HCT116 (cell line): ENCODE measurements around the gene RGS13. TPM values are rescaled to one million over a fixed set of nuclear protein-coding genes. Genes with fewer than 3 reads are reported as not detected.

Experiments used
- ATAC-seq: fragments of 200-7000 bp; cut with Tn5 transposase; 2 replicates; pipeline ENCODE4 v1.9.1; 2020; ENCODE audit warnings: mild to moderate bottlenecking, moderate library complexity
- BruUV-seq: library from RNA; stranded (reverse); fragments of 400-500 nt; replicated peaks from 2 replicates; lab custom pipeline; 2021; lab: Mats Ljungman, UMichigan
- CTCF ChIA-PET: fragments of 300-600 bp; sonication (Branson Sonifier 250); formaldehyde crosslinking; loops from one replicate; lab custom pipeline; 2021; ENCODE audit warnings: antibody characterized with exemption; lab: Charles Lee
- POLR2A ChIA-PET: fragments of 300-600, 350-600 bp; sonication (Branson Sonifier 250); formaldehyde crosslinking; loops from one replicate; lab custom pipeline; 2021; ENCODE audit warnings: antibody characterized with exemption; lab: Charles Lee
- RAD21 ChIA-PET, 2 experiments: fragments of 300-600 bp; sonication (Branson Sonifier 250); formaldehyde crosslinking; loops; one replicate each; lab custom pipeline; 2023; ENCODE audit warnings: low total read pairs in 2 of 2; ENCODE audit not compliant: uncharacterized antibody in 2 of 2, unreplicated experiment in 2 of 2, low non-redundant PET in 1 of 2; lab: Charles Lee
- DNase-seq: peaks from one replicate; pipeline ENCODE4 v3.0.0-alpha.2; 2010; ENCODE audit warnings: low read depth, low spot score
- H2AFZ ChIP-seq: fragments of 200-600 bp; shearing (Covaris generic), sonication (generic); 2 replicates; pipeline ENCODE4 v1.6.1; 2017; ENCODE audit warnings: low read depth, mixed run types, mixed read lengths, antibody characterized with exemption, low read length; ENCODE audit not compliant: poor library complexity, severe bottlenecking
- H3K27ac ChIP-seq: 2 replicates; pipeline ENCODE4 v1.5.1; 2012; ENCODE audit warnings: low read depth, low read length
- H3K27me3 ChIP-seq: fragments of 200-600 bp; sonication (generic); 2 replicates; pipeline ENCODE4 v1.6.1; 2016; ENCODE audit warnings: mixed run types, low read length, mixed read lengths; ENCODE audit not compliant: insufficient read depth
- H3K36me3 ChIP-seq, 2 experiments: fragments of 200-500 bp in 1 of 2; fragments of 200-600 bp in 1 of 2; sonication (Bioruptor generic) in 1 of 2; sonication (generic) in 1 of 2; 2 replicates each; pipeline versions ENCODE4 v1.5.1 to v1.6.1; 2014 to 2016; ENCODE audit warnings: low read length in 2 of 2, inconsistent platforms in 1 of 2, mixed read lengths in 1 of 2, mixed run types in 1 of 2; ENCODE audit not compliant: insufficient read depth in 2 of 2, control insufficient read depth in 1 of 2
- H3K4me1 ChIP-seq, 2 experiments: fragments of 200-600 bp in 1 of 2; sonication (generic) in 1 of 2; 2 replicates each; pipeline versions ENCODE4 v1.5.1 to v1.6.1; 2012 to 2017; ENCODE audit warnings: low read length in 2 of 2, inconsistent platforms in 1 of 2, mild to moderate bottlenecking in 1 of 2, mixed read lengths in 1 of 2, mixed run types in 1 of 2, moderate library complexity in 1 of 2; ENCODE audit not compliant: insufficient read depth in 2 of 2, control insufficient read depth in 1 of 2
- H3K4me2 ChIP-seq: fragments of 200-600 bp; sonication (generic); 2 replicates; pipeline ENCODE4 v1.6.1; 2017; ENCODE audit warnings: mixed run types, low read length, mixed read lengths
- H3K4me3 ChIP-seq, 2 experiments: fragments of 200-600 bp in 1 of 2; sonication (generic) in 1 of 2; replicated peaks in 1 of 2; 2 replicates each; pipeline ENCODE4 v1.5.1; 2011 to 2016; ENCODE audit warnings: low read length in 2 of 2, control low read depth in 1 of 2, low read depth in 1 of 2, mild to moderate bottlenecking in 1 of 2, mixed read lengths in 1 of 2, mixed run types in 1 of 2
- H3K79me2 ChIP-seq: fragments of 200-600 bp; sonication (generic); 2 replicates; pipeline ENCODE4 v1.6.1; 2017; ENCODE audit warnings: mild to moderate bottlenecking, mixed run types, low read length, moderate library complexity, mixed read lengths; ENCODE audit not compliant: insufficient read depth
- H3K9ac ChIP-seq: fragments of 200-600 bp; sonication (generic); 2 replicates; pipeline ENCODE4 v1.6.1; 2016; ENCODE audit warnings: low read length, mixed read lengths
- H3K9me2 ChIP-seq: fragments of 200-600 bp; sonication (generic), shearing (Covaris generic); 2 replicates; pipeline ENCODE4 v1.6.1; 2017; ENCODE audit warnings: mixed run types, mild to moderate bottlenecking, moderate library complexity; ENCODE audit not compliant: insufficient read depth
- H3K9me3 ChIP-seq, 2 experiments: fragments of 200-500 bp in 1 of 2; fragments of 200-600 bp in 1 of 2; sonication (Bioruptor generic) in 1 of 2; sonication (generic) in 1 of 2; 2 replicates each; pipeline ENCODE4 v1.6.1; 2014 to 2017; ENCODE audit warnings: low read length in 2 of 2, mixed read lengths in 2 of 2, inconsistent platforms in 1 of 2, low read depth in 1 of 2, mild to moderate bottlenecking in 1 of 2, mixed run types in 1 of 2, moderate library complexity in 1 of 2; ENCODE audit not compliant: control insufficient read depth in 1 of 2, insufficient read depth in 1 of 2
- H4K20me1 ChIP-seq: fragments of 200-600 bp; sonication (generic), shearing (Covaris generic); 2 replicates; pipeline ENCODE4 v1.6.1; 2017; ENCODE audit warnings: mixed run types, mild to moderate bottlenecking, moderate library complexity; ENCODE audit not compliant: insufficient read depth
- CEBPB ChIP-seq: IDR thresholded peaks from 2 replicates; pipeline ENCODE4 v1.6.1; 2012; ENCODE audit warnings: low read depth
- CTCF ChIP-seq, 3 experiments: fragments of 200-600 bp in 1 of 3; sonication (generic) in 1 of 3; IDR thresholded peaks in 2 of 3; conservative IDR thresholded peaks in 1 of 3; 2 replicates each; pipeline ENCODE4 v1.5.1; 2012 to 2017; ENCODE audit warnings: low read depth in 2 of 3, low read length in 2 of 3, antibody characterized with exemption in 1 of 3, borderline replicate concordance in 1 of 3, control low read depth in 1 of 3, mild to moderate bottlenecking in 1 of 3, mixed read lengths in 1 of 3, mixed run types in 1 of 3, moderate library complexity in 1 of 3; ENCODE audit not compliant: insufficient read depth in 1 of 3
- EGR1 ChIP-seq: IDR thresholded peaks from 2 replicates; pipeline ENCODE4 v1.6.1; 2012; ENCODE audit warnings: low read depth
- ELF1 ChIP-seq: IDR thresholded peaks from 2 replicates; pipeline ENCODE4 v1.6.1; 2012; ENCODE audit warnings: low read depth, borderline replicate concordance
- EZH2 ChIP-seq: fragments of 200-600 bp; sonication (generic); IDR thresholded peaks from 2 replicates; pipeline ENCODE4 v1.6.1; 2017; ENCODE audit warnings: antibody characterized with exemption, mixed run types
- FOSL1 ChIP-seq: IDR thresholded peaks from 2 replicates; pipeline ENCODE4 v1.6.1; 2012; ENCODE audit warnings: low read depth
- MAX ChIP-seq: IDR thresholded peaks from 2 replicates; pipeline ENCODE4 v1.6.1; 2012
- POLR2A ChIP-seq: IDR thresholded peaks from 2 replicates; pipeline ENCODE4 v1.7.0; 2011; ENCODE audit warnings: borderline replicate concordance; ENCODE audit not compliant: insufficient read depth, insufficient read length; ENCODE audit errors: extremely low read depth
- POLR2AphosphoS5 ChIP-seq: IDR thresholded peaks from 2 replicates; pipeline ENCODE4 v1.6.1; 2011; ENCODE audit warnings: mild to moderate bottlenecking, low read depth, low read length, moderate library complexity
- RAD21 ChIP-seq: IDR thresholded peaks from 2 replicates; pipeline ENCODE4 v1.6.1; 2012; ENCODE audit warnings: low read depth, mild to moderate bottlenecking
- SRF ChIP-seq: IDR thresholded peaks from 2 replicates; pipeline ENCODE4 v1.6.1; 2012; ENCODE audit warnings: low read depth
- YY1 ChIP-seq: IDR thresholded peaks from 2 replicates; pipeline ENCODE4 v1.6.1; 2011; ENCODE audit warnings: low read length, low read depth, moderate library complexity, mild to moderate bottlenecking; ENCODE audit not compliant: insufficient replicate concordance; ENCODE audit errors: extremely low read depth
- ZFX ChIP-seq: fragments of 450-650 bp; IDR thresholded peaks from 2 replicates; pipeline ENCODE4 v1.6.1; 2017
- ZNF274 ChIP-seq: fragments of 200-500 bp; sonication (Bioruptor generic); IDR thresholded peaks from 2 replicates; pipeline ENCODE4 v1.6.1; 2014; ENCODE audit warnings: mild to moderate bottlenecking, low read depth, low read length, inconsistent platforms
- intact Hi-C: fragments of 100-400 bp; cut with micrococcal nuclease; formaldehyde crosslinking; loops from 2 replicates; pipeline ENCODE4 v1.10.0; 2022
- total RNA-seq: library from RNA; stranded (reverse); gene quantifications from one replicate; pipeline ENCODE4 v1.2.1, GENCODE V29; 2021; ENCODE audit not compliant: unreplicated experiment
- TF ChIP-seq, protein P1 (sequence below): IDR thresholded peaks from 2 replicates; pipeline ENCODE4 v1.6.1; 2011; ENCODE audit warnings: mild to moderate bottlenecking, low read length, moderate library complexity; ENCODE audit not compliant: insufficient replicate concordance; ENCODE audit errors: extremely low read depth
- TF ChIP-seq, protein P2 (sequence below): IDR thresholded peaks from 2 replicates; pipeline ENCODE4 v1.6.1; 2012; ENCODE audit warnings: low read depth
- TF ChIP-seq, protein P3 (sequence below): IDR thresholded peaks from 2 replicates; pipeline ENCODE4 v1.6.1; 2012

RGS13 gene
- total RNA-seq, 1 experiment from 2014 or later = not detected

DNA sequence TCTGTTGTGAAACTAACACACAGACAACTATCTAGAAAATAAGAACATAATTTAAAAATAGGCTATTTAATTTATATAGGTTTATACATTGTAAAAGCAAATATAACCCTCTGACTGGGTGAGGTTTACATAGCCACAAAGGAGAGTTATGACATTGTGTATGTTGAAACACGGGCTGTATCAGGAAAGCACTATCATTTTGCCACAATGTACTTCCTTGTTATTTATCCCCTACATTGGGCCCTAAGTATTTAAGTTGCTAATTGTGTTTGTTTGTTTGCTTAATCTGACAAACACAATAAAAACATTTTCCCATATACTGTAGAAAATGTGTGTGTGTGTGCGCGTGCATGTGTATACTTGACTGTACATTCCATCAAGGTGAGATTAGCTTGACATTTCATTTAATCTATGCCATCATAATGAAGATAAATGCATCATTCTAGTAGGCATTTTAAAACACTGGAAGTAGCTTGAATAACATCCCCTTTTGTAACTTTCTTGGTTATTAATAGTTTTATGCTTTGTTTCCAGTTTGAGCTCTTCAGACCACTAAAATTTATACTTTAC, 72.1 kb downstream of the RGS13 start:
- TF ChIP-seq POLR2A (no peak), EGR1 (no peak), FOSL1 (no peak), POLR2AphosphoS5 (no peak), CEBPB (no peak), MAX (no peak), RAD21 (no peak), CTCF (IDR thresholded peaks at IDR 0.05 in 2 of 3, conservative IDR thresholded peaks at IDR 0.05 in 1 of 3; ENCODE audit: borderline replicate concordance in 1 of 3, insufficient read depth in 1 of 3, low read depth in 2 of 3, low read length in 2 of 3) (no peak), ZNF274 (no peak), EZH2 (no peak), SRF (no peak), ZFX (no peak), YY1 (no peak), ELF1 (no peak)
- TF ChIP-seq, protein P1, sequence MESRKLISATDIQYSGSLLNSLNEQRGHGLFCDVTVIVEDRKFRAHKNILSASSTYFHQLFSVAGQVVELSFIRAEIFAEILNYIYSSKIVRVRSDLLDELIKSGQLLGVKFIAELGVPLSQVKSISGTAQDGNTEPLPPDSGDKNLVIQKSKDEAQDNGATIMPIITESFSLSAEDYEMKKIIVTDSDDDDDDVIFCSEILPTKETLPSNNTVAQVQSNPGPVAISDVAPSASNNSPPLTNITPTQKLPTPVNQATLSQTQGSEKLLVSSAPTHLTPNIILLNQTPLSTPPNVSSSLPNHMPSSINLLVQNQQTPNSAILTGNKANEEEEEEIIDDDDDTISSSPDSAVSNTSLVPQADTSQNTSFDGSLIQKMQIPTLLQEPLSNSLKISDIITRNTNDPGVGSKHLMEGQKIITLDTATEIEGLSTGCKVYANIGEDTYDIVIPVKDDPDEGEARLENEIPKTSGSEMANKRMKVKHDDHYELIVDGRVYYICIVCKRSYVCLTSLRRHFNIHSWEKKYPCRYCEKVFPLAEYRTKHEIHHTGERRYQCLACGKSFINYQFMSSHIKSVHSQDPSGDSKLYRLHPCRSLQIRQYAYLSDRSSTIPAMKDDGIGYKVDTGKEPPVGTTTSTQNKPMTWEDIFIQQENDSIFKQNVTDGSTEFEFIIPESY = no peak
- TF ChIP-seq, protein P2, sequence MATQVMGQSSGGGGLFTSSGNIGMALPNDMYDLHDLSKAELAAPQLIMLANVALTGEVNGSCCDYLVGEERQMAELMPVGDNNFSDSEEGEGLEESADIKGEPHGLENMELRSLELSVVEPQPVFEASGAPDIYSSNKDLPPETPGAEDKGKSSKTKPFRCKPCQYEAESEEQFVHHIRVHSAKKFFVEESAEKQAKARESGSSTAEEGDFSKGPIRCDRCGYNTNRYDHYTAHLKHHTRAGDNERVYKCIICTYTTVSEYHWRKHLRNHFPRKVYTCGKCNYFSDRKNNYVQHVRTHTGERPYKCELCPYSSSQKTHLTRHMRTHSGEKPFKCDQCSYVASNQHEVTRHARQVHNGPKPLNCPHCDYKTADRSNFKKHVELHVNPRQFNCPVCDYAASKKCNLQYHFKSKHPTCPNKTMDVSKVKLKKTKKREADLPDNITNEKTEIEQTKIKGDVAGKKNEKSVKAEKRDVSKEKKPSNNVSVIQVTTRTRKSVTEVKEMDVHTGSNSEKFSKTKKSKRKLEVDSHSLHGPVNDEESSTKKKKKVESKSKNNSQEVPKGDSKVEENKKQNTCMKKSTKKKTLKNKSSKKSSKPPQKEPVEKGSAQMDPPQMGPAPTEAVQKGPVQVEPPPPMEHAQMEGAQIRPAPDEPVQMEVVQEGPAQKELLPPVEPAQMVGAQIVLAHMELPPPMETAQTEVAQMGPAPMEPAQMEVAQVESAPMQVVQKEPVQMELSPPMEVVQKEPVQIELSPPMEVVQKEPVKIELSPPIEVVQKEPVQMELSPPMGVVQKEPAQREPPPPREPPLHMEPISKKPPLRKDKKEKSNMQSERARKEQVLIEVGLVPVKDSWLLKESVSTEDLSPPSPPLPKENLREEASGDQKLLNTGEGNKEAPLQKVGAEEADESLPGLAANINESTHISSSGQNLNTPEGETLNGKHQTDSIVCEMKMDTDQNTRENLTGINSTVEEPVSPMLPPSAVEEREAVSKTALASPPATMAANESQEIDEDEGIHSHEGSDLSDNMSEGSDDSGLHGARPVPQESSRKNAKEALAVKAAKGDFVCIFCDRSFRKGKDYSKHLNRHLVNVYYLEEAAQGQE = no peak
- TF ChIP-seq, protein P3, sequence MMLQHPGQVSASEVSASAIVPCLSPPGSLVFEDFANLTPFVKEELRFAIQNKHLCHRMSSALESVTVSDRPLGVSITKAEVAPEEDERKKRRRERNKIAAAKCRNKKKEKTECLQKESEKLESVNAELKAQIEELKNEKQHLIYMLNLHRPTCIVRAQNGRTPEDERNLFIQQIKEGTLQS = no peak
- H3K4me2 ChIP-seq = no peak overlapping the region
- intact Hi-C loops = no loop called here
- ChIA-PET RAD21 (no interaction called here), POLR2A (no interaction called here), CTCF (no interaction called here)
- no peaks in the 10 kb centered on the region for H3K9me3 ChIP-seq
- no peak overlapping the region for H3K27ac ChIP-seq
- no peak overlapping the region for H3K4me3 ChIP-seq
- no peak for DNase-seq
- no peak overlapping the region for H3K9ac ChIP-seq
- no peaks in the 10 kb centered on the region for H3K27me3 ChIP-seq
- H2AFZ ChIP-seq = no peak overlapping the region
- no peaks in the 10 kb centered on the region for H3K9me2 ChIP-seq
- H3K4me1 ChIP-seq = peaks cover 16 to 17% of the 10 kb centered on the region in 2 experiments
- H4K20me1 ChIP-seq = no peaks in the 10 kb centered on the region
- BruUV-seq = no TSS peak
- no peak for ATAC-seq
- H3K36me3 ChIP-seq = no peaks in the 10 kb centered on the region
- no peaks in the 10 kb centered on the region for H3K79me2 ChIP-seq
